NCI-H1048 (cell line): Measurements from ENCODE around the gene CORO1C.
"Not testable (repeated sequence)": the region's sequence is repeated elsewhere in the genome, so short reads cannot be mapped to it uniquely, and the experiment has no call there.

Experiments
- DNase-seq: peaks from one replicate; lab custom pipeline; 2025; lab: John Stamatoyannopoulos, UW

The CORO1C gene

DNA sequence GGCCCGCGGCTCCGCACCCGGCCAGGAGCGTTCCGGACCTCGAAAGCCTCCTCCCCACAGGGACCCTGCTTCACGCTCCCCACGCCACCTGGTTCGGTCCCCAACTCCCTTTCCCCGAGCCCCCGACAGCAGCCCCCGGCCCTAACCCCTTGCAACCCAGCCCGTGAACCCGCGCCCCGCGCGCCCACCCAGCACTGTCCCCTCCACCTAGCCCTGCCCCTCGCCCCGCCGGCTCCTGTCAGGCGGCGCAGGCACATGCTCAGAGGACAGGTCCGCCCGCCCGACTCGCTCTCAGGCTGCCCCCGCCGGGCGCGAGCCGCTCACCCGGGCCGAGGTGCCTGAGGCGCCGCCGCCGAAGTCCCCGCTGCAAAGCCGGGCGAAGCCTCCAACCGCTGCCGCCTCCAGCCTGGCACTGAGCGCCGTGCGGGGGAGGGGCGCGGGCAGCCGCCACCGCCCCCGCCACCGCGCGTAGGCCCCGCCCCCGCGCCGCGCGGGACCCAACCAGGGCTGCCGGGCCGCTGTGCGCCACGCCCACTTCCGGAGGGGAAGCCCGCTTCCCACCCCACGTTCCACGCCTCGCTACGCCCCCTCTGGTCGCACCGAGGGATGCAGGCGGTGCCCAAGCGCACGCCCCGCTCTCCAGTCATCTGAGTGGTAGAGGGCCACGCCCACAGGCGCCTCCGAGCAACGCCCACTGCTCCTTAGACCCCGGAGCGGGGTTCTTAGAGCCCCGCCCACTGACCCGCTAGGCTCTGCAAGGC is at the start of gene CORO1C:
Gene CORO1C (minus strand): TSS at position 414 of the 761 bp plus-strand sequence. CDS start 30,200 bp downstream, outside the sequence.
- DNase-seq: peak; percentile 97

DNA sequence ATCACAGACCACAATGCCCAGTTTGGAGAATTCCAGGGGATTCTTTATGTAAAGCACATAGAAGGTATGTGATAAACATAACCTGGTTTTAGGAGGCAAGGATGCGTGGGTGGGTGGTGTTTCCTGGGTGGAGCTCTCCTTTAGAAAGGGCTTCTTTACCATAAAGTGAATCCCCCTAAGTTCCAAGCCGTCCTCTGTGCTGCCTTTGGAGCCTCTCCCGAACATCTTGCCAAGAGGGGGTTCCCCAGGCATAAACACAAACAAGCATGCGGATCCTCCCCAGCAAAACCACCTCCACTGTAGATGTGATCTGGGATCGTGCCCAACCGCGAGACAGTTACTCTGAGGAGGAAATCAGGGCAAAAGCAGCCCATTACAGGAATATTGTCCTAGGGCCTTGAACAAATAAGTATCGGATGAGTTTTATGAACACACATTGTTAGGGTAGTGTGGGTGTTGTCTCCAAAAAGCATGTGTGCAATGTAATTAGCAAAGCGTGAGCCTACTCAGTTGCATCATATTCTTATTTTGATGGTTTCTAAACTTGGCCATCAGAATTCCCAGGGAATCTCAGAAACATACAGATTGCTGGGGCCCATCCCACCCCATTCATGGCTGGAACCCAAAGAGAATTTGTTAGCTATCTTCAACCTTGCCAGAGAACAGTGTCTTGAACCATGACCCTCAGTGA is 48.8 kb upstream of the CORO1C start:
- DNase-seq: no peak

DNA sequence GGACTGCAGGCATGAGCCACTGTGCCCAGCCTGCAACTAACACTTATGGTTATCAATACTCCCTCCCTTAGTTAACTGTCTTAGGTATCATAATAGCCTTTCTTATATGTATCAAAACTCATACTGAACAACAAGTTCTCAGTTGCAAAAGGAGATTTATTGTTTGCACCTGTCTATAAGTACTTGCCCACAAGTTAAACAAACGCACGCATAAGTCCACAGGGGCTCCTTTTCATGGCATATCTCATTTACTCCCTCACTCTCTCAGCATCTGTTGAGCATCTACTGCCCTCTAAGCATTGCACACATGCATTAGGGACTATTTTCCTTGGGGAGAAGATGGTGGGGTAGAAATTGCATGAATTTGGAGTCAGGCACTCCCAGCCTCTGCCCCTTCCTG is 46.7 kb upstream of the CORO1C start:
- no peak for DNase-seq

DNA sequence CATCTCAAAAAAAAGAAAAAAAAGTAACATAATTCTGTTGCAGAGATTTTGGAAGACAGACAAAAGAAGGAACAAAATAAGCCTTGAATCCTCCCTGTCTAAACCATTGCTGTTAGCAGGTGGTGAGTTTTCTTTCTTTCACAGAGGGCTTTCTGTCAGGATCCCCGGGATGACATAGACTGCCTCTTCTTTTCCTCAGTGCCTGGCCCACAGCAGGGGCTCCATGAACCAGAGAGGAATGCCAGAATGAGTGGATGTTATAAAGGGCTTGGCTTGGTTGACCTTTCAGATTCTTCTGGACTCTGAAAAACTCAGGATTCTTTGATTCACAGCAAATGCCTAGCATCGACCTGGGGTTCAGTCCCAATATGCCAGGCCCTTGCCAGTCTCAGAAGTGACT is 45.8 kb upstream of the CORO1C start:
- DNase-seq: no peak

DNA sequence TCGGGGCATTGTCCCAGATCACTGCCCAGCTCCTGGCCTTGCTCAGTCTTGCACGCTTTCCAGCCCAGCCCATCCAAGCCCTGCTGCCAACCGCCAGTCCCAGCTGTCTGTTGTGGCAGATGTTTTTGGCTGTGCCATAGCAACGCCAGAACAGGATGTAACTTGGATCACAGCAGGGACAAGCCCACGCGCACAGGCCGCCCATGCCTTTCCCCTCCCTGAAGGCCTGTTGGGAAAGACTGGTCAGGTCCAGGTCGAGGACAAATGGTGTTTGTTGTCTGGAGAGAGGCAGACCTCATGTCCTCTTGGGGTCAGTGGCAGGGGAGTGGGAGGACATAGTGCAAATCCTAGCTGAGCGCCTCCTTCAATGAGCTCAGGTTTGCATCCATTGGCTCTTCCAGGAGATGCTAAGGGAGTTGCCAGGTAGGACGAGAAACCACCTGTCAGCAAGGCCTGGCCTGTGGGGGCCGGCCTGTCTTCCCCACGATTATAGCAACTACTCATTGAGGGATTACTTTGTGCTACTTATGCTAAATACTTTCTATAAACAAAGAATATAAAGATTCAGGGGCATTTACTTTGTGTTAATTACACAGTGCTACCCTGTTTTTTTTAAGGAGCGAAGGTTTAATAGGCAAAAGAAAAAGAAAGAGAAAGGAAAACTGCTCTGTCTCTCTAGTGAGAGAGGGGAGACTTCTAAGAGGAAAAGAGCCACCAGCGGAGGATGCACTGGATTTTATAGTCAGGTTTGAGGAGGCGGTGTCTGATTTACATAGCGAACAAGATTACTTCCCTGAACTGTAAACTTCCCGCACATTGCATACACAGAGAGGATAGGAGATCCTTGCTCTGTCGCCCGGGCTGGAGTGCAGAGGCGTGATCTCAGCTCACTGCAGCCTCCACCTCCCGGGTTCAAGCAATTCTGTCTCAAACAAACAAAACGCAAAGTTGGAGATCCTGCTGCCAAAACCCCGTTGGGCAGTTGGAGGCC is 42.8 kb upstream of the CORO1C start:
- no peak for DNase-seq

DNA sequence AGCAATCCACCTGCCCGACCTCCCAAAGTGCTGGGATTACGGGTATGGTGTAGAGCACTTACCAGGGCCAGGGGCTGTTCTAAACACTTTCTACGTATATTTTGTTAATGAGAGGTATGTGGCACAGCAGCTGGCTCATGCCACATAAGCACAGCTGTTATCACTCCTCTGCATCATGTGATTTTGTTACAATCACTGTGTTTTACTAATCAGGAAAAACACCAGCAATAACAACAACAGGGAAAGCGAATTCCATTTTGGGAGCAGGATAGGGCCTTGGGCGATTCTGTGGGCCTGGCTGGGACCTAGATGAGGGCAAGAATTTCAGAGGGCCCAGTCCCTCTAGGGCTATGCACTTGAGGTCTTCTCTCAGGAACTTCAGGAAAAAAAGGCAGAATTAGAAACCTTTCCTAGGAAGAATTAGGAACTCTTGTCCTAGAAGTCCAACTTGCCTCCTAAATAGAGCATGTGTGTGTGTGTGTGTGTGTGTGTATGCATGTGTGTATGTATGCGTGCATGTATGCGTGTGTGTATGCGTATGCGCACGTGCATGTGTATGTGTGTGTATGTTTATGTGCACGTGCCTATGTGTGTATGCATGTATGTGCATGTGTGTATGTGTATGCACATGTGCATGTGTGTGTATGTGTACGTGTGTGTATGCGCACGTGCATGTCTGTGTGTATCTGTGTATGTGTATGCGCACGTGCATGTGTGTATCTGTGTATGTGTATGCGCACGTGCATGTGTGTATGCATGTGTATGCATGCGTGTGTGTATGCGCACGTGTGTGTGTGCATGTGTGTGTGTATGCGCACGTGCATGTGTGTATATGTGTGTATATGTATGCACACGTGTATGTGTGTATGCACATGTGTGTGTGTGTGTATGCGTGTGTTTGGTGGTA is 41.8 kb upstream of the CORO1C start:
- DNase-seq: no peak

DNA sequence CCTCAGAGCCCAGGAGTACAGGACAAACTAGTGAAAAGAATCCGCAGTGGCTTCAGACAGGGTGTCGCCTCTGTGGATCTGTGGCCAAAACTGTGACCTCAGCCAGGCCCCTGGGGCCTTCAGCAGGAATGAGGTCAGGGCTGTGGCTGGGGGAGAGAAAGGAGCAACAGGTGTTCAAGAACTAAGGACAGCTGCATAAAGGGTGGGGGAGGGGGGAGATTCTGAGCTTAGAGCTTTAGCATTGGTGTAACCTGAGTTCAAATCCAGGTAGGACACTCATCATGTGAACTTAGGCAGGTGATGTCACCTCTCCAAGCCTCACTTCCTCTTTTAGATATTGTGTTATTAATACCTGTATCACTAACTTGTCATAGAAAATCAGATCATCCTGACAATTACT is 40.9 kb upstream of the CORO1C start:
- no peak for DNase-seq

DNA sequence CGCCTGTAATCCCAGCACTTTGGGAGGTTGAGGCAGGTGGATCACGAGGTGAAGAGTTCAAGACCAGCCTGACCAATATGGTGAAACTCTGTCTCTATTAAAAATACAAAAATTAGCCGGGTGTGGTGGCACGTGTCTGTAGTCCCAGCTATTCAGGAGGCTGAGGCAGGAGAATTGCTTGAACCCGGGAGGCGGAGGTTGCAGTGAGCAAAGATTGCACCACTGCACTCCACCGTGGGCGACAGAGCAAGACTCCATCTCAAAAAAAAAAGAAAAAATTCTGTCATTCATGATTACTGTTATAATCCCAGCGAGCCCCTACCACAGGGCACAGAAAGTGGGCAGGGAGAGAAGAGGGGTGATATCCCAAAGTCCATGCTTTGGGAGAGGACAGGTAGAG is 40.5 kb upstream of the CORO1C start:
- DNase-seq: not testable (repeated sequence)

DNA sequence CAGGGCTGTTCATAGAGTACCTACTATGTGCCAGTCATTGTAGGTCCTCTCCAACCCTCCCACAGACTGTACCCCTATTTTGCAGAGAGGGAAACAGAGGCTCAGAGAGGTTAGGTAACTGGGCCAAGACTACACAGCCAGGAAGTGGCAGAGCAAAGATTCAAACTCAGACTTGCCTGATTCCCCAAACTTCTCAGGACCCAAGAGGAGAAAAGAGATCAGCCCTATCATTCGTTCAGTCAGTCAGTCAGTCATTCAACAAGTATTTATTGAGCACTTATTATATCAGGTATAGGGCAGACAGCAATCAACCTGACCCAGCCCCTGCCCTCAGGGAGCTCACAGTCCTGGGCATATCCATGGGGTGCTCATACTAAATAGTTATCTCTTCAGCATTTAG is 39.6 kb upstream of the CORO1C start:
- DNase-seq: no peak

DNA sequence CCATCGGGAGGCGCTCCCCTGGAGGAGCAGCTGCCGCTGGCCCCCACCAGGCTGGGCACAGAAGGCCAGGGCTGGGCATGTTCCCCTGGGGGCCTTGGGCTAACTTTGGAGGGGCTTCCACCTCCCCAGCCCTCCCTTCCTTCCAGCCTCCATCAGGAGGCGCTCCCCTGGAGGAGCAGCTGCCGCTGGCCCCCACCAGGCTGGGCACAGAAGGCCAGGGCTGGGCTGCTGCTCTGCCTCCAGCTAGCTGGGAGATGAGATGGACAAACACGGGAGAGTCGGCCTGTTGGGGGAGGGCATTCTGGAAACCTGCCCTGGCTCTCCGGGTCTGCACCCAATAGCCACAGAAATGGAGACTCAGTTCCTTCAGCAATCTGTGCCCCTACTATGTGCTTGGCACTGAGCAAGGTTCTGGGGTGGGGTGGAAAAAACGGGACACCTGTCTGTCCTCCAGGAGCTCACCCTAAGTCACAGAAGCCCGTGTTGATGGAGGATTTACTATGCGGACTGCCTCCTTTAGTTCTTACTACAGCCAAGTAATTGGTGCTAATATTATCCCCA is 39.0 kb upstream of the CORO1C start:
- no peak for DNase-seq

DNA sequence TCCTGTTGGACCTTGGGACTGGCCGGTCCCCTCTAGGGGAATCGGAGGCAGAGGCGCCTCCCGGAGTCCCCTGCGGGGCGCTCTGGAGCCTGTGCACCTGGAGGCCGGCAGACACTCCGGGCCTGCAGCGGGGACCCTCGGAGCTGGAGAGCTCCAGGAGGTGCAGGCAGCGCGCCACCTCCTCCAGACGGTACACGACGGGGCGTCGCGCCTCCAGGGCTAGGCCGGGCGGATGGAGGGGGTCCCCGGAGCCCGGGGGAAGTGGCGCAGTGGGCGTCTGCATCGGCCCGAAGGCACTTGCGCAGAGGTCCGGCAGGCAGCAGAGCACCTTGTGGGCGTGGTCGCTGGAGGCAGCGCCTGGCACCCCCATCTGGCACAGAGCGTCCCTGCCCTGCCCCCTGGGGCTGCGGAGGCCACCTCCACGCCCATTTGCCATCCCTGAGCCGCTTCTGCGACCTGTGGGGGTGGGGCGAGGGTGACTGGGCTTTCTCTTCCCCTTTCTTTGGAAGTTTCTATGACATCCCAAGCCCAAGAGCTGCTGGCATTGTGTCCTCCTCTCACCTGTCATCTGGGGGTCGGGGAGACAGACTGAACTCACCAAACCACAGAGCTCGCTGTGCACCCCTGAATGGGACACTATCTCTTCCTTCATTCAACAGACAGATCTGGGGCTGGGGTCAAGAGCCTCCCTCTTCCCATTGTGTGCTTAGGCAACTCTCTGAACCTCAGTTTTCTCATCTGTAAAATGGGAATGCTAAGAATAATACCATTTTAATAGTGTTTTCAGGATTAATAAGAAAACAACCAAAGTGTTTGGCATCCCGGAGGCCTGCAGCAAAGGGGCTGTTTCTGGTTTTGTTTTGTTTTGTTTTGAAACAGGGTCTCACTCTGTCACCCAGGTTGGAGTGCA is 37.5 kb upstream of the CORO1C start:
- DNase-seq: no peak

DNA sequence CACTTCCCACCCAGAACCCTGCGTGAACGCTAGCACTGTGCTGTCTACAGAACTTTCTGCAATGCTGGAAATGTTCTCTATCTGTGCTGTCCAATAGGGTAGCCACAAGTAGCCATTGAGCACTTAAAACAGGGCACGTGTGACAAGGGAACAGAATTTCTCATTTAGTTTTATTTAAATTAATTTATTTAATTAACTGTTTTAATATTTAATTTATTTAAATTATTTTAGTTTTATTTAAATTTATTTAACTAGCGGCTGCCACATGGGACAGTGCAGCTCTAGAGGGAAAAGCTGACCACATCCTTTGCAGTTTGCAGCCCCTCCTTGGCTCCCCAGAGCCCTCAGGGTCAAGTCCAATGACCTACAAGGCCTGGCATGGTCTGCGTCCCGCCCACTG is 35.0 kb upstream of the CORO1C start:
- no peak for DNase-seq

DNA sequence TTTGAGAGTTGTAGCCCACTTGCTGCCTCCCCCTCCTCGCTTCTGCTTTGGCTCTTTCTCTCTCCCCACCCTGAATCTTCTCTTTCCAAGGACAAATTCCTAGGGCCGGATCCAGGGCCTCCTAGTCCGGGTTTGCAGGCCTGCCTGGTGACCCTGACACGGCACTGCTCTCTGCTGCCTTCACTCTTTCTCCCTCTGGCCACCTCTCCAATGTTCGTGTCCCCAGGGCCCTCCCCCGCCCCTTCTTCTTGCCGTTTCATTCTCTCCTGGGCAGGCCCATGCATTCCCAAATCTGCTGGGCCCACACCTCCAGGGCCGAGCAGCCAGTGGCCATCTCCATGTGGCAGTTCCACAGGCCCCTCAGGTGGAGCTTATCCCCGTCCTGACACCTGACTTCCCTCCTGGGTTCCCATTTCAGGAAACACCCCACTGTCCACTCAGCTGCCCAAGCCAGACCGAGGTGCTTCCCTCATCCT is 34.0 kb upstream of the CORO1C start:
- no peak for DNase-seq

DNA sequence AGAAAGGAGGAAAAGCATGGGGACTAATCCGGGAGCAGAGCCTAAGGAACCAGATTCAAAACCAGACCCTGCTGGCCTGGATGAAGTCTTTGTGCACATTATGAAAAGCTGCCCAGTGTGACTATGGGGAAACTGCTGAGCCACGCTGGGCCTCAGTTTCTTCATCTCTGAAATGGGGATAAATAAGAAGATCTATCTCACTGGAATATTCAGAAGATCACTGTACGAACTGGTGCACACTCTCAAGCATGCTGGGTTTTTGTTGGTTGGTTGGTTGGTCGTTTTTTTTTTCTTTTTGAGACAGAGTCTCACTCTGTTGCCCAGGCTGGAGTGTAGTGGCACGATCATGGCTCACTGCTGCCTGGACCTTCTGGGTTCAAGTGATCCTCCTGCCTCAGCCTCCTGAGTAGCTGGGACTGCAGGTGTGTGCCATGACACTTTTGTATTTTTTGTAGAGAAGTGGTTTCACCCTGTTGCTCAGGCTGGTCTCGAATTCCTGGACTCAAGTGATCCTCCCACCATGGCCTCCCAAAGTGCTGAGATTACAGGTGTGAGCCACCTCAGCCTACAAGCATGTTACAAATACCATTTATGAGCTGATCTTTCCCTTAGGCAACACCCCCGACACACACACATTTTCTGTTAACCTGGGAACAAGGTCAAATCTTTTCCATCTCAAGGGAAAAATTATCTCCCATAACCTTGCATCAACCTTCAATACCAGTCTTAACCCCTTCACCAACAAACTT is 33.4 kb upstream of the CORO1C start:
- DNase-seq: no peak

DNA sequence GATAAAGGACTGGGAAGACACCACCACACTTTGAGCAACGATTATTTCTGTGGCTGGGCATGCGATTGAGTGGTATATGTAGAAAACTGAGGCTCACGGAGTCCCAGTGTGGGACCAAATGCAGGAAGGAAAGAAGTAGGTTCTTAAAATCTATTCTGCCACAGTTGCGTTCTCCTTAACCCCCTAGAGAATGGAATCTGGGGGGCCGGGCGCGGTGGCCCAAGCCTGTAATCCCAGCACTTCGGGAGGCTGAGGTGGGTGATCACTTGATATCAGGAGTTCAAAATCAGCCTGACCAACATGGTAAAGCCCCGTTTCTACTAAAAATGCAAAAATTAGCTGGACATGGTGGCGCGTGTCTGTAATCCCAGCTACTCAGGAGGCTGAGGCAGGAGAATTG is 29.9 kb upstream of the CORO1C start:
- DNase-seq: no peak

DNA sequence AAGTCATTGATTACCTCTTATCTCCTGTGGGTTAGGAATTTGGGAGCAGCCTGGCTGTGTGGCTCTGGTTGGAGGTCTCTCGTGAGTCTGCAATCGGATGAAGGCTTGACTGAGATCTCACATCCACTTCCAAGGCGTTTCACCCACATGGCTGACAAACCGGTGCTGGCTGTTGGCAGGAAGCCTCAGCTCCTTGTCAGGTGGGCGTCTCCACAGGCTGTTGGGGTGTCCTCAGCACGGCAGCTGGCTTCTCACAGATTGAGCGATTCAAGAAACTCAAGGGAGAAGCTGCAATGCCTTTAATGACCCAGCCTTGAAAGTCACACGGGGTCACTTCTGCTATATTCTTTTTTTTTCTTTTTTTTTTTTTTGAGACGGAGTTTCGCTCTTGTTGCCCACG is 28.6 kb upstream of the CORO1C start:
- DNase-seq: no peak

DNA sequence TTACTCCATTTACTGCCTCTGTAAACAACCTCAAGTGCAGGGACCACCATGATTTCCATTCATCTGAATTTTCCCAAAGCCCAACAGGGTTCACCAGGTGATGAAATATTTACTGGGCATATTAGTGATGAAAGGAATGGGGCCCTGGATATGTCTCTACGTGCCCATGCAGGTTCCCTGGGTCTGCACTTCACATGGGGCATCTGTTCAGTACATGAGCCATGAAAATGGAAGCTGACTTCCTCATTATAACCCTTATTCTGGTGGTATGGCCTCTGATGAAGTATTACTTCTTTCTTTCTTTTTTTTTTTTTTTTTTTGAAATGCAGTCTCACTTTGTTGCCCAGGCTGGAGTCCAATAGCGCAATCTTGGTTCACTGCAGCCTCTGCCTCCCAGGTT is 26.5 kb upstream of the CORO1C start:
- DNase-seq: no peak

DNA sequence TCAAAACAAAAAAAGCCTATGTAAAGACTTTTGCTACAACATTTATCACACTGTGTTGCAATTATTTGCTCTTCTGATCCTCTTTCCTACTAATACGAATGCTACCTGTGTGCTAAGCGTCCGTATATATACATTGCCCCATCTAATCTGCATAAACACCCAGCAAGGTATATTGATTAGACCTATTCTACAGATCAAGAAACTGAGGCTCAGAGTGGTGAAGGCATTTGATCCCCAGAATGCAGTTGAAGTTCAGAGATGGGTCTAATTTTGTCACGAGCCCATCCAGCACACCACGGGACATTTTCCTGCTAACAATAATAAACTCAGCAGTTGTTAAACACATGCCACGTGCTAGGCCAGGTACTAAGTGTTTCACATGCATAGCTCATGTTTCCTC is 25.1 kb upstream of the CORO1C start:
- no peak for DNase-seq

DNA sequence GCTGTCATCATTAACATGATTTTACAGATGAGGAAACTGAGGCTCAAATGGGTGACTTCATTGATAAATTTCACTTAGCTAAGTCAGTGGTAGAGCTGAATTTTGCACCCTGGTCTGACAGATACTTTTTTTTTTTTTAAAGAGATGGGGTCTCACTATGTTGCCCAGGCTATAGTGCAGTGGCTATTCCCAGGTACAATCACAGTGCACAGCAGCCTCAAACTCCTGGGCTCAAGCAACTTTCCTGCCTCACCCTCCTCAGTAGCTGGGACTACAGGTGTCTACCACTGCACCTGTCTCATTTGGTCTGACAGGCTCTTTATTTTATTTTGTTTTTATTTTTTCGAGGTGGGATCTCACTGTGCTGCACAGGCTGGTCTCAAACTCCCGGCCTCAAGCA is 24.2 kb upstream of the CORO1C start:
- no peak for DNase-seq
